SK-N-SH (cell line): ENCODE results near the gene ARPC5L.

Source experiments
- CTCF ChIP-seq: fragments of 200-600 bp; sonication (generic); IDR thresholded peaks from 2 replicates; pipeline ENCODE4 v1.6.1; 2017; ENCODE audit warnings: antibody characterized with exemption, mild to moderate bottlenecking, moderate library complexity
- EP300 ChIP-seq, 2 experiments: IDR thresholded peaks; 2 replicates each; pipeline versions ENCODE4 v1.4.0 to v1.6.1; 2012; ENCODE audit warnings: borderline replicate concordance in 1 of 2, low read depth in 1 of 2, low read length in 1 of 2
- MAX ChIP-seq: IDR thresholded peaks from 2 replicates; pipeline ENCODE4 v1.4.0; 2012; ENCODE audit warnings: low read depth
- POLR2AphosphoS5 ChIP-seq: IDR thresholded peaks from 2 replicates; pipeline ENCODE4 v1.6.1; 2012; ENCODE audit warnings: low read depth, low read length
- RAD21 ChIP-seq: IDR thresholded peaks from 2 replicates; pipeline ENCODE4 v1.6.1; 2012; ENCODE audit warnings: mild to moderate bottlenecking, low read length
- SIN3A ChIP-seq: IDR thresholded peaks from 2 replicates; pipeline ENCODE4 v1.6.1; 2012; ENCODE audit warnings: low read depth, mild to moderate bottlenecking, low read length, moderate library complexity, borderline replicate concordance
- TAF1 ChIP-seq: IDR thresholded peaks from 2 replicates; pipeline ENCODE4 v1.6.1; 2012; ENCODE audit warnings: low read depth, mild to moderate bottlenecking, low read length, moderate library complexity, borderline replicate concordance
- YY1 ChIP-seq: IDR thresholded peaks from 2 replicates; pipeline ENCODE4 v1.4.0; 2012; ENCODE audit warnings: low read depth, mild to moderate bottlenecking

GRCh38 chr9:124835026-124835557 is 26.8 kb upstream of the ARPC5L start:
- TF ChIP-seq EP300 (IDR thresholded peaks at IDR 0.05; ENCODE audit: borderline replicate concordance in 1 of 2, low read depth in 1 of 2, low read length in 1 of 2) (peak in 1 of 2 experiments; percentile 38; a peak in 1 of 4 replicates), SIN3A (no peak), CTCF (no peak), RAD21 (no peak), YY1 (no peak), TAF1 (no peak), POLR2AphosphoS5 (peak; percentile 23; the same call in 1 of the 2 replicates), MAX (0 out of 2 replicates have a peak, but pooled peaks have one; percentile 28)
